ENCODE results near the gene KCNH2. TPM values are rescaled to one million over a fixed set of nuclear protein-coding genes. Genes with fewer than 3 reads are reported as not detected.
A peak's percentile ranks its signal among the peaks of the same experiment; 100 is the strongest.

Gene KCNH2
- total RNA-seq, 2 experiments from 2014 or later, result 0.34 to 0.45 TPM

DNA sequence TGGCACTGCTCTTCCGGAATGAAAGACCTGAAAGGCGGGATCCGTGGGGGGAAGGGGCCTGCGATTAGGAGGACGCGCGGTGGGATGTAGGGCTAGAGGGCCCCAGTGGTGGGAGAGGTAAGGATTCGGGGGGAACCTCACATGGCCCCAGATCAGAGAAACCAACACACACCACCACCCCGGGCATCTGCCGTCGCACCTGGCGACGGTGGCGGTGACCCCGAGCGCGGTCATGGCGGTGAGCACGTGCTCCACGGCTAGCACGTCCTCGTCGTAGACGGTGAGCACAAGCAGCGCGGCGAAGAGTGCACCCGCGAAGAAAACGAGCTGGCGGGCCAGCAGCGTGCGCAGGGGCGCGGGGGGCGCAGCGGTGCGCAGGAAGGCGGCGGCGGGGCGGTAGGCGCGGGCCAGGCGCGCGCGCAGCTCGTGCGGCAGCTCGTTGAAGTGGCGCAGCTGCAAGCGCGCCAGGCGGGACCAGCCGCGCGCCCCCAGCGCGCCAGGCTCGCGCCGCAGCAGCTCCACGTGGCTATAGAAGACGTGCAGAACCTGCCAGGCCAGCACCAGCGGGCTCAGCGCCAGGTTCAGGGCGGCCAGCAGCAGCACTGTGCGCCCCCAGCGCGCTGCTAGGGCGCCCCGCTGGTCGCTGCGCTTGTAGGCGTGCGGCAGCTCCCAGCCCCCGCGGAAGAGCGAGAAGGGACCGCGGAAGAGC is 40.5 kb upstream of the KCNH2 start:
- Mint-ChIP-seq H3K36me3 (no peaks in the 10 kb centered on the region), H3K4me1 (ENCODE audit: low read depth) (peaks cover 43% of the 10 kb centered on the region), H3K4me3 (peak overlapping the region; percentile 63), H3K27me3 (peaks cover 11% of the 10 kb centered on the region), H3K27ac (no peak overlapping the region), H3K9me3 (no peaks in the 10 kb centered on the region)
- POLR2A ChIA-PET, result interaction anchor here (0.6 to 2.1 kb wide), 6 partner anchors 10 to 214 kb away, joined by 3 to 9 read pairs (median 4); partner anchors contain the start of genes ABCB8 and FASTK
- CTCF ChIA-PET, result interaction anchor here (0.6 to 4.4 kb wide), 29 partner anchors 8 to 240 kb away, joined by 3 to 78 read pairs (median 4); partner anchors contain the start of genes ABCB8, AGAP3 and NOS3
- peak; percentile 48 for DNase-seq
- intact Hi-C loops (cut with micrococcal nuclease), result loop anchor here (1.0 to 2.0 kb wide), 2 partner anchors 56 to 120 kb away; no protein-coding TSS in a partner anchor

DNA sequence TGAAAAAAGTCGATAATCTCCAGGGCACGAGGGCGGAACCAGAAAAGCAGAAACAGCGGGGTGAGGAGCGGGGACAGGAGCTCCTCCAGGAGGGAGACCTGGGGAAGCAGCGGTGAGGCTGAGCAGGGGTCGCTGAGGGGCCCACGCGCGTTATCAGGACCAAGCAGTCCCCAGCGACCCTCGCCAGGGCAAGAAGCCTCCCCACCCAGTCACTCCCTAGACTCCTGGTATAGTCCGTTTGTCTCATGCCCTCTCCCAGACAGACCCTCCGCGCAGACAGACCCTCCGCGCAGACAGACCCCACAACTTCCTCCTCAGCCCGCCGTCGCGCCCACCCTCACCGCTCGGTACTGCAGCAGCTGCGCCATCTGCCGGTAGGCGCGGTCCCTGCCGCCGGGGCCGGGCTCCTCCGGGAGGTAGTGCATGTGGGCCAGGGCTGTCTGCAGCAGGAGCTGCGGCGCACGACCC is 39.9 kb upstream of the KCNH2 start:
- Mint-ChIP-seq H3K27me3 (peaks cover 11% of the 10 kb centered on the region), H3K4me3 (peak overlapping the region; percentile 63), H3K36me3 (no peaks in the 10 kb centered on the region), H3K4me1 (ENCODE audit: low read depth) (peaks cover 47% of the 10 kb centered on the region), H3K9me3 (no peaks in the 10 kb centered on the region), H3K27ac (no peak overlapping the region)
- ChIA-PET CTCF (interaction anchor here (0.6 to 4.4 kb wide), 32 partner anchors 8 to 239 kb away, joined by 3 to 78 read pairs (median 4); partner anchors contain the start of genes ABCB8, AGAP3 and NOS3), POLR2A (interaction anchor here (0.6 to 2.1 kb wide), 6 partner anchors 10 to 215 kb away, joined by 3 to 9 read pairs (median 4); partner anchors contain the start of genes ABCB8 and FASTK)
- intact Hi-C loops (cut with micrococcal nuclease), result loop anchor here (1.0 to 2.0 kb wide), 2 partner anchors 55 to 120 kb away; no protein-coding TSS in a partner anchor
- DNase-seq, result peak; percentile 86

DNA sequence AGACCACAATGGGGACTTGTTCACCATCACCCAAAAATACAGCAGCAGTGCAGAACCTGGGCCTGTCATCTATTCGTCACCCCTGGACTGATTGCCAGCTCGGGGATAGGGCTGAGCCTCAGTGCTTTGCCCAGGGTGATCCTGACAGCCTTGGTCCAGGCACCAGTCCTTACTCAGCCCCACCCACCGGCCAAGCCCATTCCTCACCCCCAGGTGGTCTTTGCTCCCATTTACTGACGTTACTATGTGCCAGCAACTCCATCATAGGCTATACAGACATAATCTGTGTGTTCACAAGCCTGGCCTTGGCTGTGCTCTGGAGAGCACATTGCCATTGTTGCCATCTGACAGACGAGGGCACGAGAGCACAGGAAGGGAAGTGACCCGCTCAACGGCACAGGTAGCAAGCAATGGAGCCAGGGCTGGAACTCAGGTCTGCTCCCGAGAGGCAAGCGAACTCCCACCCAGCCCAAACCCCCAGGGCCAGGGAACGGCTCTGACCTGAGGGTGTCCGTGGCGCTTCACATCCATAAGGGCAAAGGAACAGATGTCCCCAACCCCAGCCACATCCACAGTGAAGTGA is 39.3 kb upstream of the KCNH2 start:
- Mint-ChIP-seq H3K27ac (no peak overlapping the region), H3K36me3 (no peaks in the 10 kb centered on the region), H3K9me3 (no peaks in the 10 kb centered on the region), H3K4me3 (peak overlapping the region; percentile 63), H3K27me3 (peaks cover 10% of the 10 kb centered on the region), H3K4me1 (ENCODE audit: low read depth) (peaks cover 52% of the 10 kb centered on the region)
- CTCF ChIA-PET, result interaction anchor here (0.6 to 4.4 kb wide), 16 partner anchors 9 to 179 kb away, joined by 3 to 78 read pairs (median 8); partner anchors contain the start of genes ABCB8 and AGAP3
- intact Hi-C loops (cut with micrococcal nuclease), result no loop called here
- no peak for DNase-seq
- POLR2A ChIA-PET, result interaction anchor here (0.6 to 2.1 kb wide), 3 partner anchors 11 to 215 kb away, joined by 3 to 9 read pairs (median 4); partner anchors contain the start of gene ABCB8

DNA sequence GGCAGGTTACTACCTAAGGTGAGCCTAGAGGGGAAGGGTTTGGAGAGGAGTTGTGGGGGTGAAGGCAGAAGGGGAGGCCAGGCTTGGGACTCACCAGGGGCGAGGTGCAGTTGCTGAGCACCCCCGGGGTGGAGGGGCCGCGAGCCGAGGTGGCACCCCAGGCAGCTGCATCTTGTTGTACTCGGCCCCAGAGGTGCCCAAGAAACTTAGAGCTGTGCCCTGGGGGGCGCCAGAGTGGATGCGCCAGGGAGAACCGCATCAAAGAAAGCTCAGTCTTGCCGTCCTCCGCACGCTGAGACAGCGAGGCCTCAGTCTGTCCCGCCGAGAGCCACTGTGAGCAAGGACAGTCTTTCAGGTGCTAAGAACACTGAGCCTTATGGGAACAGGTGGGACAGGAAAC is 38.8 kb upstream of the KCNH2 start:
- no peak overlapping the region for H3K27ac Mint-ChIP-seq
- POLR2A ChIA-PET, result no interaction called here
- H3K4me1 Mint-ChIP-seq (ENCODE audit: low read depth), result peaks cover 57% of the 10 kb centered on the region
- H3K9me3 Mint-ChIP-seq, result no peaks in the 10 kb centered on the region
- no peaks in the 10 kb centered on the region for H3K36me3 Mint-ChIP-seq
- no peak overlapping the region for H3K4me3 Mint-ChIP-seq
- intact Hi-C loops (cut with micrococcal nuclease), result no loop called here
- H3K27me3 Mint-ChIP-seq, result peaks cover 10% of the 10 kb centered on the region
- DNase-seq, result no peak
- CTCF ChIA-PET, result interaction anchor here (1.0 to 4.4 kb wide), 7 partner anchors 9 to 94 kb away, joined by 3 to 78 read pairs (median 4); partner anchors contain the start of gene ABCB8

DNA sequence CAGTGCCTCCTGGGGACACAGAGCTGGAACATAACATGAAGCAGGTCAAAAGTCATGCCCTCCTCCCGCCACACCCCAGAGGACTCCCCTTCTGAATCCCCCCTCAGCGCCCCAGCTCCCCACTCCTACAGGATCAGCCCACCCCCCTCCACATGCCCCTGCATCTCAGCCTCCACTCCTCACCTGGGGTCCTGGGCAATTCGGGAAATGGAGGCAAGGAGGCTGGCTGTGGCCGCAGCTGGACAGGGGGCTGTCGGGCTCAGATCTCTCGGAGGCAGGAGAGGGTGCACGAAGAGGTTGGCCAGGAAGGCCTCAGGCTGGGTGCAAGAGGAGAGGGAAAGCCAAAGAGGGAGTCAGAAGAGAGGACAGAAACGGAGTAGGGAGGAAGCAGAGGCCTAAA is 38.4 kb upstream of the KCNH2 start:
- H3K4me1 Mint-ChIP-seq (ENCODE audit: low read depth), result peaks cover 62% of the 10 kb centered on the region
- no peak for DNase-seq
- no peaks in the 10 kb centered on the region for H3K9me3 Mint-ChIP-seq
- peaks cover 10% of the 10 kb centered on the region for H3K27me3 Mint-ChIP-seq
- intact Hi-C loops (cut with micrococcal nuclease), result no loop called here
- no peak overlapping the region for H3K27ac Mint-ChIP-seq
- CTCF ChIA-PET, result interaction anchor here (1.0 to 4.4 kb wide), 6 partner anchors 8 to 95 kb away, joined by 3 to 78 read pairs (median 6); partner anchors contain the start of gene ABCB8
- no peaks in the 10 kb centered on the region for H3K36me3 Mint-ChIP-seq
- H3K4me3 Mint-ChIP-seq, result no peak overlapping the region
- POLR2A ChIA-PET, result no interaction called here

DNA sequence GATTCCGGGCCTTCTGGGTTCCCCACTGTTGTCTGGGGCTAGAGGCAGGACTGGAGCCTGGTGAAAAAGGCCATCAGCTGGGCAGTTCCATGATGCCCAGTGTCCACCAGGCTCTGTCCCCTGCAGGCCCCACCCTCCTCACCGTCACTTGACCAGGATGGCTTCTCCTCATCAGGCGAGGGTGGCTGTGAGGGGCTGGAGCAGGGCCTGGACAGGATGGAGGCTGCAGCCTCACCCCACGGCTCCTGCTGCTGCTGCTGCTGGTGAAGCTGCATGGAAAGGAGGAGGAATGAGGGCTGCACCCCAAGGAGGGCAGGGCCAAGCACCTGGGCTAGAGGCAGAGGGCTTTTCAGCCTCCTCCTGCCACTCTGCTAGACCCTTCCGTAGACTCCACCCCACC is 37.8 kb upstream of the KCNH2 start:
- ChIA-PET CTCF (interaction anchor here (1.0 to 4.4 kb wide), 4 partner anchors 8 to 95 kb away, joined by 3 to 78 read pairs (median 10); no protein-coding TSS in a partner anchor), POLR2A (no interaction called here)
- intact Hi-C loops (cut with micrococcal nuclease), result loop anchor here (1.0 to 2.0 kb wide), 2 partner anchors 12 to 211 kb away; partner anchors contain the start of genes ABCB8 and ABCF2
- peaks cover 65% of the 10 kb centered on the region for H3K4me1 Mint-ChIP-seq (ENCODE audit: low read depth)
- no peak overlapping the region for H3K4me3 Mint-ChIP-seq
- no peaks in the 10 kb centered on the region for H3K36me3 Mint-ChIP-seq
- DNase-seq, result no peak
- no peak overlapping the region for H3K27ac Mint-ChIP-seq
- H3K27me3 Mint-ChIP-seq, result peaks cover 10% of the 10 kb centered on the region
- no peaks in the 10 kb centered on the region for H3K9me3 Mint-ChIP-seq

DNA sequence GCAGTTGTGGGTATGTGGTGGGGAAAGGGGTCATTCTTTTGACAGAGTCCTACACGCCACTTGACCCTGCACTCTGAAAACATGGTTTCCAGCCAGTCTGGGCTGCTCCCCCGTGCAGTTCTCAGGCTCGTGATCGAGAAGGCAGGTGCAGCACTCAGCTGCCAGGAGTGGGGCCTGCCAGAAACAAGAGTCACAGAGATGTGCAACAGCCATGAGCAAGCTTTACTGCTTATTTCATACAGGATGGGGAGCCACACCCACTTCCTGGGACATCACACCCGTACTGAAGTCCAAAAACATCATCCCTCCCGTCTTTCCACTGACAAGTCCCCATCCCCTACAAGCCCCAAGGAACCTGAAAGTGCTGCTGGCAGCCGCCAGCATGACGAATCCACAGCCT is 36.8 kb upstream of the KCNH2 start:
- Mint-ChIP-seq H3K36me3 (no peaks in the 10 kb centered on the region), H3K9me3 (no peaks in the 10 kb centered on the region), H3K4me3 (peak overlapping the region; percentile 83), H3K27me3 (peaks cover 7% of the 10 kb centered on the region), H3K27ac (peak overlapping the region; percentile 93), H3K4me1 (ENCODE audit: low read depth) (peaks cover 75% of the 10 kb centered on the region)
- DNase-seq, result peak; percentile 66
- ChIA-PET POLR2A (no interaction called here), CTCF (interaction anchor here (0.8 to 2.1 kb wide), 4 partner anchors 13 to 117 kb away, joined by 3 to 10 read pairs (median 8); partner anchors contain the start of gene ABCB8)
- intact Hi-C loops (cut with micrococcal nuclease), result loop anchor here (1.0 to 5.0 kb wide), 3 partner anchors 13 to 212 kb away; partner anchors contain the start of genes ABCB8, ABCF2 and KCNH2

DNA sequence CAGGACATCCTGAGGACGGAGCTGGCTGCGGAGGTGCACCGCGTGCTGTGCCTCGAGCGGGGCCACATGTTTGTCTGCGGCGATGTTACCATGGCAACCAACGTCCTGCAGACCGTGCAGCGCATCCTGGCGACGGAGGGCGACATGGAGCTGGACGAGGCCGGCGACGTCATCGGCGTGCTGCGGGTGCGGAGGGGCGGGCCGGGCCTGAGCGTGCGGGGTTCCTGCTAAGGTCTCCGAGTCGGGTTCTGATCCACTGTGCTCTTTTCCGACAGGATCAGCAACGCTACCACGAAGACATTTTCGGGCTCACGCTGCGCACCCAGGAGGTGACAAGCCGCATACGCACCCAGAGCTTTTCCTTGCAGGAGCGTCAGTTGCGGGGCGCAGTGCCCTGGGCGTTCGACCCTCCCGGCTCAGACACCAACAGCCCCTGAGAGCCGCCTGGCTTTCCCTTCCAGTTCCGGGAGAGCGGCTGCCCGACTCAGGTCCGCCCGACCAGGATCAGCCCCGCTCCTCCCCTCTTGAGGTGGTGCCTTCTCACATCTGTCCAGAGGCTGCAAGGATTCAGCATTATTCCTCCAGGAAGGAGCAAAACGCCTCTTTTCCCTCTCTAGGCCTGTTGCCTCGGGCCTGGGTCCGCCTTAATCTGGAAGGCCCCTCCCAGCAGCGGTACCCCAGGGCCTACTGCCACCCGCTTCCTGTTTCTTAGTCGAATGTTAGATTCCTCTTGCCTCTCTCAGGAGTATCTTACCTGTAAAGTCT is 35.8 kb upstream of the KCNH2 start:
- POLR2A ChIA-PET, result interaction anchor here (0.6 to 1.5 kb wide), 3 partner anchors 10 to 46 kb away, joined by 3 to 4 read pairs (median 3); partner anchors contain the start of gene ATG9B

DNA sequence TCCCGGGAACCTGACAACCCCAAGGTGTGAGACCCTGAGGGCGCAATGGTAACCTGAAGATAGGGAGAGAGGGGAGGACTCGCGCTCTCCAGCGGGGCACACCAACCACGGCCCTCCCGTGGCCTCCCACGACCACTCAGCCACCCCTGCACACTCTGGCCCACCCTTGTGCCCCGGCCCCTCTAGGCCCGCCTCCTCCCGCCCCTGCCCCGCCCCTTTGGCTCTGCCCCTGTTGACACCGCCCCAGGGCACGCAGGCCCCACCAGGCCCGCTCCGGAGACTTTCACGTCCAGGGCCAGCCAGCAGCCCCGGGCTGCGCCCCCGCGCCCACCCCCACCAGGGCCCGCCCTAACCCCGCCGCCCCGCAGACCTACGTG is 35.2 kb upstream of the KCNH2 start:
- intact Hi-C loops (cut with micrococcal nuclease), result loop anchor here (5.0 kb wide), 1 partner anchor 36 kb away; the partner anchor contains the start of gene KCNH2
- ChIA-PET CTCF (interaction anchor here (1.0 to 4.2 kb wide), 4 partner anchors 22 to 115 kb away, joined by 3 to 26 read pairs (median 6); no protein-coding TSS in a partner anchor), POLR2A (interaction anchor here (1.5 kb wide), 1 partner anchor 11 kb away, joined by 4 read pairs; the partner anchor contains the start of gene ATG9B)
- no peaks in the 10 kb centered on the region for H3K36me3 Mint-ChIP-seq
- DNase-seq, result no peak
- H3K27me3 Mint-ChIP-seq, result no peaks in the 10 kb centered on the region
- no peak overlapping the region for H3K4me3 Mint-ChIP-seq
- H3K9me3 Mint-ChIP-seq, result no peaks in the 10 kb centered on the region
- H3K4me1 Mint-ChIP-seq (ENCODE audit: low read depth), result peaks cover 78% of the 10 kb centered on the region
- no peak overlapping the region for H3K27ac Mint-ChIP-seq

More for the DNA sequence above, 35.8 kb upstream of the KCNH2 start:
- peaks cover 76% of the 10 kb centered on the region for H3K4me1 Mint-ChIP-seq (ENCODE audit: low read depth)
- DNase-seq, result peak; percentile 94
- CTCF ChIA-PET, result interaction anchor here (1.0 to 4.2 kb wide), 6 partner anchors 14 to 116 kb away, joined by 3 to 26 read pairs (median 8); partner anchors contain the start of gene ABCB8
- peak overlapping the region; percentile 83 for H3K4me3 Mint-ChIP-seq
- H3K9me3 Mint-ChIP-seq, result no peaks in the 10 kb centered on the region
- no peaks in the 10 kb centered on the region for H3K36me3 Mint-ChIP-seq
- H3K27me3 Mint-ChIP-seq, result peaks cover 3% of the 10 kb centered on the region
- intact Hi-C loops (cut with micrococcal nuclease), result loop anchor here (2.0 to 5.0 kb wide), 2 partner anchors 37 to 213 kb away; partner anchors contain the start of genes ABCF2 and KCNH2
- peak overlapping the region; percentile 93 for H3K27ac Mint-ChIP-seq

DNA sequence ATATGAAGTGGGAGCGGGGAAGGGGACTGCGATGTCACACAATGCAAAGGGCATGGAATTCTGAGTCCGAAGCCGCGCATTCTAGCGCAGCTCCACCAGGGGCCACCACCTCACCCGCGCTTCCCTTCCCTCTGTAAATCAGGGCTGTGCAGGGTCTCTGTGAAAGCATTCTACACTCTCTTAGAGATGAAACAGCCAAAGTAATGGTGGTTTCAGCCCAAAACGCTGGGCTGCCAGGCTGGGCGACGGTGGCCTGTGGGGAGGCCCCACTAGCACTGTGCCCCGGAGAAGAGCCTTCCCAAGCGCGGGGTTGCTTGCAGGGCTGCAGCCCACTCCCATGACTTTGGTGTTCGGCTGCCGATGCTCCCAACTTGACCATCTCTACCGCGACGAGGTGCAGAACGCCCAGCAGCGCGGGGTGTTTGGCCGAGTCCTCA is 34.8 kb upstream of the KCNH2 start:
- Mint-ChIP-seq H3K27me3 (no peaks in the 10 kb centered on the region), H3K4me1 (ENCODE audit: low read depth) (peaks cover 78% of the 10 kb centered on the region), H3K27ac (peak overlapping the region; percentile 36), H3K4me3 (peak overlapping the region; percentile 30), H3K36me3 (no peaks in the 10 kb centered on the region), H3K9me3 (no peaks in the 10 kb centered on the region)
- POLR2A ChIA-PET, result interaction anchor here (1.5 kb wide), 1 partner anchor 11 kb away, joined by 4 read pairs; the partner anchor contains the start of gene ATG9B
- intact Hi-C loops (cut with micrococcal nuclease), result loop anchor here (5.0 kb wide), 1 partner anchor 36 kb away; the partner anchor contains the start of gene KCNH2
- DNase-seq, result no peak
- CTCF ChIA-PET, result interaction anchor here (1.8 to 4.2 kb wide), 3 partner anchors 15 to 50 kb away, joined by 6 to 26 read pairs (median 9); partner anchors contain the start of gene ABCB8

Data from activated CD4-positive, alpha-beta memory T cell treated with anti-CD3 and anti-CD28 coated beads for 36 hours (primary cell).